GM18499 (cell line): ENCODE results near the gene SLC35B3.
"Not testable (repeated sequence)": the region's sequence is repeated elsewhere in the genome, so short reads cannot be mapped to it uniquely, and the experiment has no call there.

ENCODE experiments used
- ATAC-seq: cut with Tn5 transposase; IDR thresholded peaks from one replicate; pipeline ENCODE4 v1.9.1; 2021; ENCODE audit warnings: moderate number of reproducible peaks; ENCODE audit not compliant: insufficient read depth, unreplicated experiment

Gene SLC35B3

GRCh38 chr6:8415913-8416312, 19.4 kb downstream of the SLC35B3 start:
- ATAC-seq, result no peak

- no peak for ATAC-seq
These were observed 20.1 kb downstream of the SLC35B3 start for GRCh38 chr6:8415280-8415679.

DNA sequence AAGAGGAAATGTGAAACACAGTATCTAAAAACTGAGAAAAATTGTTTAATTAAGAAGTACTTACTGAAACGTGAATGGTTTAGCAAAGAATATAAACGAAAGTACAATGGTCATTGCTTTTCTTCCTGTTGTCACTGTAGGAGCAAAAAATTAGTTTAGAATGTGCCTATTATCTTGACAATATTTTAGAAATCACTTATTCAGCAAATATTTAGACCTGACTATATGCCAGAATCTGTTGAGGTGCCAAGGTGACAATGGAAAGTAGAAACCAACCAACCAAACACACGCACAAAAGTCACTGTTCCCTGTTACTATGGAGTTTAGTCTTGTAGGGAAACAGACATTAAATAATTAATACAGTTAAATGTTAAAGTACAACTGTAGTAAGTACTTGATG, 20.5 kb downstream of the SLC35B3 start:
- ATAC-seq, result no peak

DNA sequence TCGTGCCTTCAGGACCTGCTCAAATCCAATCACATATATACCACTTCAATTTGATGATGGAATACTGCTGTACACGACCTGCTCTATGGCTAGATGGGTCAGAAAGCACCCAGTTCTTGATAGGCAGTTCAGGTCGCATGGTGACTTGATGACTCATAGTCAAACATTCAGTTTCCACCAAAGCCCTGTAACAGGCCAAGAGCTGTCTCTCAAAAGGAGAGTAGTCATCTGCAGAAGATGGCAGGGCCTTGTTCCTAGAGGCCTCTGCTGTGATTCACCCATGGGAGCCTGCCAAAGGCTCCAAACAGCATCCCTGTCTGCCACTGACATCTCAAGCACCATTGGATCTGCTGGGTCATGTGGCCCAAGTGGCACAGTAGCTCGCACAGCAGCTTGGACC, 29.4 kb downstream of the SLC35B3 start:
- ATAC-seq, result not testable (repeated sequence)

DNA sequence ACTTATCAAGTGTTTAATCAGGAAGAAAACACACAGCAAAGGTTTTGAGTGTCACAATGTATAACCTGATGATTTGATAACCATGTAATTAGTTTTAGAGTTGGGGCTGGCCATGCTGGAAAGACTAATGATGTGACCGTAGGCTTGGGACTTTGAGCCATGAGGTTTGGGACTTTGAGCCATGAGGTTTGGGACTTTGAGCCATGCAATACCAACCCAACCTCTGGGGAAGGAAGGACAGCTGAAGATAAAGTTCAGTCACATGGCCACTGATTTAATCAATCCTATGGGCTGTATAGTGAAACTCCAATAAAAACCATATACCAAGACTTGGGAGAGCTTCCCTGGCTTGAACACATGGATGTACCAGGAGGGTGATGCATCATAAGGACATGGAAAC, 32.8 kb downstream of the SLC35B3 start:
- no peak for ATAC-seq

DNA sequence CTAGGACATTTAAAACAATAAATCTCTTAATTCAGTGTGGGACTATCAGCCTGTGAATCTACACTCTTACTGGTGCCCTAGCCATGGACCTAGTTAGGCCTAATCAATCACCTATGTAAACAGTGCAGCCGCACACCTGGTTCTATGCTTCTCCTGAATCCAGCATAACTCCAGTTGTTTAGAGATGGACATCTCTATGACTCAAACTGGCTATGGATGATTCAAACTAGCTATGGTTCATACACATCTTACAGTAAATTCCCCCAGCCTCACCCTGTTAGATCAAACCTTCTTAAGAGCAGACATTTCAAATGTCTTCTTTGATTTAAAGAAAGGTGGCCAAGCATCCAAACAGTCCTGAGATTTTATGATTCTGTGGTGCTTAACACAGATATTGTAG, 34.7 kb downstream of the SLC35B3 start:
- no peak for ATAC-seq

DNA sequence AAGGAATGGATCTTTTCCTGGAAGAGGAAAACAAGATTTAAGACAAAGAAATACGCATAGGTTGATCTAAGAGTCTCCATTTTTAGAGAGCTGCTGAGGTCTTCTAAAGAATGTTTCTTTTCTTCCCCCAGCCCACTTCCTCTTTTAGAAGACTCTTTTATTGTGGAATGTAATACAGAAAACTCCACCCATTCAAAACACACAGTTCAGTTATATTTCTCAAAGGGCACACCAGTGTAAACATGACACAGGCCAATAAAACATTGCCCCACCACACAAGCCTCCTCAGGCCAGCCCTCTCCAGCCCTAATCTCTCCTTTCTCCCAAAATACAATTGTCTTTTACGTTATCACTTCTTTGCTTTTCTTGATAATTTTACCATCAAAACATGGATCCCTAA, 42.8 kb downstream of the SLC35B3 start:
- no peak for ATAC-seq

GRCh38 chr6:8391934-8392333, 43.4 kb downstream of the SLC35B3 start:
- no peak for ATAC-seq

DNA sequence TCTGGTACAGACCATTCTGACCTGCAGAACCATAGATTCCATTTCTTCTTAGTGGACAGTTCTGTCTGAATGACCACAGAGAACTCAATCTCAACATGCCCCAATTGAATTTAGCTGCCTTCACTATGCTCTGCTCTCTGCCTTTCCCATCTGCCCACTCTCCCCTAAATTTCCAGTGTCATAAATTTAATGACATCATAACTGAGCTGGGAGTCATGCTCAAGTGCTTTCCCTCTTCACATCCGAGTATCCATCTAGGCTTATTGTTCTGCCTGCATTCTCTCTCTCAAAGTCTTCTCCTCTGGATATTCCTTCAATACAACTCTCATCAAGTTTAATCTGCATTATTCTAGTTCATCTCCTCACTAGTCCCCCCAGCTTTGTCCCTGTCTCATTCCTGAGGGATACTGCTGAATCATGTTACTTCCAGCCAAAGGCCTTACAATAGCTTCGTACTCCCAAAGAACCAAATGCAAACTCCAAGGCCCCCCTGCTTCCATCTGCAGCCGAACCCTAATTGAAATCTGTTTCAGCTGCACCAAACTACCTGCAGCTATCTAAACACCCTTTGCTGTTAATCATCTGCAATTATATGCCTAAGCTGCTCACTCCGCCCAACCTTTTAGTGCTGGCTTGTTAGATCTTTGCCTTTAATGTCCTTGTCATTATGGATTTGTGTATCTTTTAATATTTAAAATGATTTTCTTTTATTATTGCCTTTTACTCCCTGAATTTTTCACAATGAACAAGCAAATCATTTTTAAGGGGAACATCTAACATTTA, 46.1 kb downstream of the SLC35B3 start:
- no peak for ATAC-seq

GRCh38 chr6:8387942-8388437, 47.4 kb downstream of the SLC35B3 start:
- no peak for ATAC-seq

GRCh38 chr6:8383584-8383983, 51.8 kb downstream of the SLC35B3 start:
- ATAC-seq, result no peak

- no peak for ATAC-seq
These were observed 52.9 kb downstream of the SLC35B3 start for GRCh38 chr6:8382434-8382833.

DNA sequence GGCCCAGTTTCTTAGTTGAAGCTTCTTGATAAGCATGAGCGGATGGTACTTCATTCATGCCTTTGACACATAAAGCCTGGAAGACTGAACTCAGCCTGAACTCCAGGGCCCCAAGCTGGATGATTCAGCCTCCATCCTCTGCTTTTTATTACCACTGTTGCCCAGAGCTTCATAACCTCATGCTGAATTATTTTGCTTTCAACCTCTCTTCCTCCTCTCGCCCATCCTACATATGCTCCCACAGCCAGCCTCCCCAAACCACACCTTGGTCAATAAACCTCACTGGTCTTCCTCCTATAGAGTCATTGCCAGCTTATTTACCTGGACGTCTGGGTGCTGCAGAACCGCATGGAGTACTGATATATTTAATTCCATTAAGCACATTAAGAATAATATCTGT, 59.4 kb downstream of the SLC35B3 start:
- ATAC-seq, result no peak
